SH-SY5Y (cell line): ENCODE results near the gene DPYD.

Source experiments
- GATA2 ChIP-seq: IDR thresholded peaks from 2 replicates; pipeline ENCODE4 v1.6.1; 2011; ENCODE audit warnings: mild to moderate bottlenecking, low read depth, low read length
- GATA3 ChIP-seq: IDR thresholded peaks from 2 replicates; pipeline ENCODE4 v1.6.1; 2011; ENCODE audit warnings: low read depth, mild to moderate bottlenecking, low read length, moderate library complexity

DNA sequence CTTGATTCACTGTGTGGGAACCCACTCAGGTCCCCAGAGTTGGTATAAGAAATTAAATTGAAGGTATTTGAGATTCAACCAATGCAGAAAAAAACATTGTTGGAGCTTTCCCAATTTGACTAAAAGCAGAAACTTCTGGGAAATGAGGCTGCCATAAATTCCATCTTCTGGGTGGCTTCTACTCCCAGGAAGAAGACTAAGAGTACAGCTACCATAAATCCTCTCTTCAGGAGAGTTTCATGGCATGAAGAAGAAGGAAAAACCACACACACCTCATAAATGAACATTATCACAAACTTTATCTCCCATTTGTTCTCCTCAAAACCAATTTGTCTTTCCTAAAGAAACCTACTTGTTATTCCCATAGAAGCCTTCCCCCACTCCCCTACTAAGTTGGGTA, 283.9 kb downstream of the DPYD start:
- no peak for TF ChIP-seq GATA3
- no peak for TF ChIP-seq GATA2
